Neural cell (in vitro differentiated cells): Measurements from ENCODE around the gene FRY.

Experiments used
- EP300 ChIP-seq: fragments of 450-650 bp; conservative IDR thresholded peaks from 2 replicates; pipeline ENCODE4 v1.6.1; 2014; ENCODE audit warnings: antibody characterized with exemption, mild to moderate bottlenecking, moderate library complexity; ENCODE audit not compliant: poor library complexity, severe bottlenecking
- EZH2 ChIP-seq: fragments of 200-600, 300-800 bp; shearing (Covaris generic), sonication (generic); IDR thresholded peaks from 2 replicates; pipeline ENCODE4 v1.6.1; 2014; ENCODE audit warnings: antibody characterized with exemption, low read length, borderline replicate concordance, mild to moderate bottlenecking; ENCODE audit not compliant: insufficient read depth, poor library complexity, severe bottlenecking
- MXI1 ChIP-seq: fragments of 450-650 bp; conservative IDR thresholded peaks from 2 replicates; pipeline ENCODE4 v1.6.1; 2014; ENCODE audit warnings: antibody characterized with exemption, mild to moderate bottlenecking; ENCODE audit not compliant: poor library complexity, severe bottlenecking
- POLR2AphosphoS5 ChIP-seq: IDR thresholded peaks from 2 replicates; pipeline ENCODE4 v1.6.1; 2012
- RAD21 ChIP-seq: fragments of 450-650 bp; conservative IDR thresholded peaks from 2 replicates; pipeline ENCODE4 v1.6.1; 2014; ENCODE audit warnings: antibody characterized with exemption, mild to moderate bottlenecking, moderate library complexity
- SMC3 ChIP-seq: fragments of 450-650 bp; conservative IDR thresholded peaks from 2 replicates; pipeline ENCODE4 v1.6.1; 2014; ENCODE audit warnings: antibody characterized with exemption, mild to moderate bottlenecking, moderate library complexity; ENCODE audit not compliant: poor library complexity
- TAF1 ChIP-seq: IDR thresholded peaks from 2 replicates; pipeline ENCODE4 v1.6.1; 2012; ENCODE audit warnings: low read depth
- TF ChIP-seq, protein P1 (sequence below): fragments of 450-650 bp; IDR thresholded peaks from 2 replicates; pipeline ENCODE4 v1.5.1; 2014; ENCODE audit warnings: antibody characterized with exemption, mild to moderate bottlenecking, moderate library complexity; ENCODE audit not compliant: poor library complexity, severe bottlenecking
- TF ChIP-seq, protein P2 (sequence below): IDR thresholded peaks from 2 replicates; pipeline ENCODE4 v1.6.1; 2012; ENCODE audit warnings: borderline replicate concordance

DNA sequence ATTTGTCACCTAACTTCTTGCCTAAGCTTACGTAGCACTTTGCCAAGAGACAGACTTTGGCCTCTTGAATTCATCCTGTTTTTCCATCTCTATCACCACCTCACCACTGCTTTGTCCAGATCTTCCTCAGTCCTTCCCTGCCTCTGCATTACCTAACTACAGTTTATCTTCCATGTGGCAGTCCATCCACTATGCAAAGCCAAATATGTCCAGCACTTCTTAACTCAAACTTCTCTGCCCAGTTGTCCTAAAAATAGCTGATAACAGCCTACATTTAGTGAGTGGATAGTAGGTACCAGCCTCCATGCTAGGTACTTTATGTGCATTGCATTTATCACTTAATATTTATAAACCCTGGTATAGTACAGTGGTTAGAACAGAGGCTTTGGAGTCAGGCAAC, 172.2 kb downstream of the FRY start:
- TF ChIP-seq, protein P1, sequence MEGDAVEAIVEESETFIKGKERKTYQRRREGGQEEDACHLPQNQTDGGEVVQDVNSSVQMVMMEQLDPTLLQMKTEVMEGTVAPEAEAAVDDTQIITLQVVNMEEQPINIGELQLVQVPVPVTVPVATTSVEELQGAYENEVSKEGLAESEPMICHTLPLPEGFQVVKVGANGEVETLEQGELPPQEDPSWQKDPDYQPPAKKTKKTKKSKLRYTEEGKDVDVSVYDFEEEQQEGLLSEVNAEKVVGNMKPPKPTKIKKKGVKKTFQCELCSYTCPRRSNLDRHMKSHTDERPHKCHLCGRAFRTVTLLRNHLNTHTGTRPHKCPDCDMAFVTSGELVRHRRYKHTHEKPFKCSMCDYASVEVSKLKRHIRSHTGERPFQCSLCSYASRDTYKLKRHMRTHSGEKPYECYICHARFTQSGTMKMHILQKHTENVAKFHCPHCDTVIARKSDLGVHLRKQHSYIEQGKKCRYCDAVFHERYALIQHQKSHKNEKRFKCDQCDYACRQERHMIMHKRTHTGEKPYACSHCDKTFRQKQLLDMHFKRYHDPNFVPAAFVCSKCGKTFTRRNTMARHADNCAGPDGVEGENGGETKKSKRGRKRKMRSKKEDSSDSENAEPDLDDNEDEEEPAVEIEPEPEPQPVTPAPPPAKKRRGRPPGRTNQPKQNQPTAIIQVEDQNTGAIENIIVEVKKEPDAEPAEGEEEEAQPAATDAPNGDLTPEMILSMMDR: no peak
- no peak for TF ChIP-seq POLR2AphosphoS5
- TF ChIP-seq EP300: no peak
- TF ChIP-seq EZH2: no peak
- TF ChIP-seq, protein P2, sequence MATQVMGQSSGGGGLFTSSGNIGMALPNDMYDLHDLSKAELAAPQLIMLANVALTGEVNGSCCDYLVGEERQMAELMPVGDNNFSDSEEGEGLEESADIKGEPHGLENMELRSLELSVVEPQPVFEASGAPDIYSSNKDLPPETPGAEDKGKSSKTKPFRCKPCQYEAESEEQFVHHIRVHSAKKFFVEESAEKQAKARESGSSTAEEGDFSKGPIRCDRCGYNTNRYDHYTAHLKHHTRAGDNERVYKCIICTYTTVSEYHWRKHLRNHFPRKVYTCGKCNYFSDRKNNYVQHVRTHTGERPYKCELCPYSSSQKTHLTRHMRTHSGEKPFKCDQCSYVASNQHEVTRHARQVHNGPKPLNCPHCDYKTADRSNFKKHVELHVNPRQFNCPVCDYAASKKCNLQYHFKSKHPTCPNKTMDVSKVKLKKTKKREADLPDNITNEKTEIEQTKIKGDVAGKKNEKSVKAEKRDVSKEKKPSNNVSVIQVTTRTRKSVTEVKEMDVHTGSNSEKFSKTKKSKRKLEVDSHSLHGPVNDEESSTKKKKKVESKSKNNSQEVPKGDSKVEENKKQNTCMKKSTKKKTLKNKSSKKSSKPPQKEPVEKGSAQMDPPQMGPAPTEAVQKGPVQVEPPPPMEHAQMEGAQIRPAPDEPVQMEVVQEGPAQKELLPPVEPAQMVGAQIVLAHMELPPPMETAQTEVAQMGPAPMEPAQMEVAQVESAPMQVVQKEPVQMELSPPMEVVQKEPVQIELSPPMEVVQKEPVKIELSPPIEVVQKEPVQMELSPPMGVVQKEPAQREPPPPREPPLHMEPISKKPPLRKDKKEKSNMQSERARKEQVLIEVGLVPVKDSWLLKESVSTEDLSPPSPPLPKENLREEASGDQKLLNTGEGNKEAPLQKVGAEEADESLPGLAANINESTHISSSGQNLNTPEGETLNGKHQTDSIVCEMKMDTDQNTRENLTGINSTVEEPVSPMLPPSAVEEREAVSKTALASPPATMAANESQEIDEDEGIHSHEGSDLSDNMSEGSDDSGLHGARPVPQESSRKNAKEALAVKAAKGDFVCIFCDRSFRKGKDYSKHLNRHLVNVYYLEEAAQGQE: no peak
- no peak for TF ChIP-seq MXI1
- no peak for TF ChIP-seq SMC3
- no peak for TF ChIP-seq TAF1
- TF ChIP-seq RAD21: no peak
